ENCODE measurements around the gene ZNF723. TPM values are rescaled to one million over a fixed set of nuclear protein-coding genes. Genes with fewer than 3 reads are reported as not detected.
"Not testable (repeated sequence)": the region's sequence is repeated elsewhere in the genome, so short reads cannot be mapped to it uniquely, and the experiment has no call there.

Gene ZNF723
- total and polyA plus RNA-seq, 11 donors, result not detected

DNA sequence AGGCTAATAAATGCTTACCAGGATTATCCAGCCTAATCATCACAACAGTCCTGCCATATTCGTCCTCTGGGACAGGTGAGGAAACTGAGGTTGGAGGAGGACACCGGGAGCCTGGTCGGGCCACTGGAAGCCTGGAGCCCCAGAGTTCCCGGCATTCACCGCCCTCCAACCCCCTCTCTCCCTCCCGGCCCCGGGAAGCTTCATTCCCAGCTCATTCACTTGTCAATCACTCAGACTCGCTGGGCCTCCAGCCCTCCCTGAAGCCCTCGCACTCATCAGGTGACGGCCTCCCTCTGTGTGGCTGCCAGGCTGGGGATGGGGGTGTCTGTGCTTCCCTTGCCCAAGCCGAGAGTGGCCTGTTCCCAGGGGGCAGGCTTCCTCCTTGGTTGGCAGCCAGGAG is 25.7 kb upstream of the ZNF723 start:
- no peak overlapping the region for H3K4me3 ChIP-seq
- intact Hi-C loops (cut with DNase I), result no loop called here
- peaks cover 0 to 22% (median 0%) of the 10 kb centered on the region in 12 donors for H3K9me3 ChIP-seq
- ATAC-seq (peak in 1 of 4 donors; percentile 29), DNase-seq (no peak)
- TF ChIP-seq, protein P1, sequence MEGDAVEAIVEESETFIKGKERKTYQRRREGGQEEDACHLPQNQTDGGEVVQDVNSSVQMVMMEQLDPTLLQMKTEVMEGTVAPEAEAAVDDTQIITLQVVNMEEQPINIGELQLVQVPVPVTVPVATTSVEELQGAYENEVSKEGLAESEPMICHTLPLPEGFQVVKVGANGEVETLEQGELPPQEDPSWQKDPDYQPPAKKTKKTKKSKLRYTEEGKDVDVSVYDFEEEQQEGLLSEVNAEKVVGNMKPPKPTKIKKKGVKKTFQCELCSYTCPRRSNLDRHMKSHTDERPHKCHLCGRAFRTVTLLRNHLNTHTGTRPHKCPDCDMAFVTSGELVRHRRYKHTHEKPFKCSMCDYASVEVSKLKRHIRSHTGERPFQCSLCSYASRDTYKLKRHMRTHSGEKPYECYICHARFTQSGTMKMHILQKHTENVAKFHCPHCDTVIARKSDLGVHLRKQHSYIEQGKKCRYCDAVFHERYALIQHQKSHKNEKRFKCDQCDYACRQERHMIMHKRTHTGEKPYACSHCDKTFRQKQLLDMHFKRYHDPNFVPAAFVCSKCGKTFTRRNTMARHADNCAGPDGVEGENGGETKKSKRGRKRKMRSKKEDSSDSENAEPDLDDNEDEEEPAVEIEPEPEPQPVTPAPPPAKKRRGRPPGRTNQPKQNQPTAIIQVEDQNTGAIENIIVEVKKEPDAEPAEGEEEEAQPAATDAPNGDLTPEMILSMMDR (IDR thresholded peaks at IDR 0.05), result no peak
- no peak for TF ChIP-seq POLR2A (IDR thresholded peaks at IDR 0.05)
- peaks cover 4 to 40% (median 15%) of the 10 kb centered on the region in 9 donors for H3K27me3 ChIP-seq
- 21 to 33% (median 27%) methylated on average over 11 of the region's 11 CpGs for WGBS, 4 donors
- peaks cover 0 to 13% (median 0%) of the 10 kb centered on the region in 12 donors for H3K4me1 ChIP-seq
- H3K36me3 ChIP-seq, result no peaks in the 10 kb centered on the region
- H3K27ac ChIP-seq, result no peak overlapping the region

DNA sequence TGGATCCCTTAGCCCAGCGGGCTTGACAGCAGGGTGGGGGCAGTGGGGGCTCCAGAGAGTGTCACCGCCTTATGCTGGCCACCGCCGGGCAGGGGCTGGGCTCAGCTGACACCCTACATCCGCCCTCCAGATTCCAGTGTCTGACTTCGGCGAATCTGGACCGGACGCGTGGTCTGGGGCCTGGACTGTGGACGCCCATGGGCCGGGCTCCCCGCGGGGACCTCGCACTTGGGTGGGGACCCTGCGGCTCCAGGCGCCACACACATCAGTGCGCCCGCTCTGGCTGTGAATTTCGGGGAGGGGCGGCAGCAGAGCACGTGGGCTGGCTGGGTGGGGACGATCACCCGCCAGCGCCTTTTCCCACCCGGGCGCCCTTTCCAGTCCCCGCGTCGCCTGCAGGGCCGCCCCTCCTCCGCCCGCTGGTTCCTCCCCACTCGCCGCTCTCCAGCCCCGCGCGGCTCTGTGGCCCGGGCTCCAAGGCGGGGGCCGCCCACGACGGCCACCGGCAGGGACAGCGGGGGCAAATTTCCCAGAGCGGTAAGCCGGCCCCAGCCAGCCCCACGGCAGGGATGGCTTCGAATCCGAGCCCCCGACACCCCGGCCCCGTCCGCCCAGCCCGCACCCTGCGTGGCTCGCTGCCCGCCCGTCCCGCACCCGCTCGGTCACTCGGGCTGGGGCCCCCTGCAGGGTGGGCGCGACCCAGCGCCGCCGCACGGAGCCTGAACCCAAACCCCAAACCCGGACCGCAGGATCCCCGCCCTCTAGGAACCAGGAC is 24.8 kb upstream of the ZNF723 start:
- Histone ChIP-seq H3K36me3 (no peaks in the 10 kb centered on the region), H3K27ac (no peak overlapping the region), H3K4me3 (peak overlapping the region in 4 of 12 donors; percentile 1 to 34 (median 16)), H3K4me1 (peaks cover 0 to 13% (median 0%) of the 10 kb centered on the region in 12 donors), H3K9me3 (peaks cover 0 to 18% (median 0%) of the 10 kb centered on the region in 12 donors), H3K27me3 (peaks cover 4 to 40% (median 15%) of the 10 kb centered on the region in 9 donors)
- ATAC-seq (no peak), DNase-seq (no peak)
- 4 to 8% (median 6%) methylated on average over 28 to 72 of the region's 72 CpGs for WGBS, 4 donors
- no peak for TF ChIP-seq POLR2A (IDR thresholded peaks at IDR 0.05)
- TF ChIP-seq, protein P1 (IDR thresholded peaks at IDR 0.05), result no peak
- intact Hi-C loops (cut with DNase I), result no loop called here

DNA sequence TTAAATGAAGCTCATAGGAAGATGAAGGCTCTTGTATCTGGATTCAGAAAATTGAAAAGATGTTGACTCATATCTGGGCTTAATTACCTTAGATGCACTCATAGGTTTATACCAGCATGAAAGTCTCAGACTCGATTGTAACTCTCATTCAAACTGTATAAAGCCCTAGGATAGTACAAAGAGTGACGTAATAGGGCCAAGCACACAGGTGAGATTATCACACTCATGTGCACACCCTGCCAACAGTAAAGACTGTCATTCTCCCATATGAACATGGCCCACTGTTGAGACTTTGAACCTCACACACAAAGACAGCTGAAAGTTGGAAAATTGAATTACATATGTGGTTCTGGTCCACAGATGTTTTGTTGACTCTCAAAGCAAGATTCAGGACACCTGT is 18.0 kb upstream of the ZNF723 start:
- peaks cover 0 to 3% (median 0%) of the 10 kb centered on the region in 9 donors for H3K27me3 ChIP-seq
- ATAC-seq (no peak), DNase-seq (no peak)
- intact Hi-C loops (cut with DNase I), result no loop called here
- TF ChIP-seq, protein P1 (IDR thresholded peaks at IDR 0.05), result no peak
- no peak for TF ChIP-seq POLR2A (IDR thresholded peaks at IDR 0.05)
- H3K9me3 ChIP-seq, result peaks cover 0 to 35% (median 0%) of the 10 kb centered on the region in 12 donors
- no peaks in the 10 kb centered on the region for H3K4me1 ChIP-seq
- H3K27ac ChIP-seq, result no peak overlapping the region
- H3K36me3 ChIP-seq, result no peaks in the 10 kb centered on the region
- H3K4me3 ChIP-seq, result no peak overlapping the region
- WGBS, 4 donors, result 64 to 81% (median 75%) methylated on average over 2 of the region's 2 CpGs

DNA sequence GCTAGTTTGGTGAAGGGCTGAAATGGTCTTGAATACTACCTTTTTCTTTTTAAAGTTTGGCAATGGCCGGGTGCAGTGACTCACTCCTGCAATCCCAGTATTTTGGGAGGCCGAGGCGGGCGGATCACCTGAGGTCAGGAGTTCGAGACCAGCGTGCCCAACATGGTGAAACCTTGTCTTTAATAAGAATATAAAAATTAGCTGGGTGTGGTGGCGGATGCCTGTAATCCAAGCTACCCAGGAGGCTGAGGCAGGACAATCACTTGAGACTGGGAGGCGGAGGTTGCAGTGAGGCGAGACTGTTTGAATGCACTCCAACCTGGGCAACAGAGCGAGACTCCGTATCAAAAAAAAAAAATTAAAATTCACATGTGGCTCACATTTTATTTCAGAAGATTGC is 880 bp upstream of the ZNF723 start:
- DNase-seq (no peak), ATAC-seq (no peak)
- no peaks in the 10 kb centered on the region for H3K4me1 ChIP-seq
- TF ChIP-seq, protein P1 (IDR thresholded peaks at IDR 0.05), result no peak
- TF ChIP-seq POLR2A (IDR thresholded peaks at IDR 0.05), result no peak
- 91 to 93% (median 93%) methylated on average over 11 of the region's 11 CpGs for WGBS, 4 donors
- intact Hi-C loops (cut with DNase I), result no loop called here
- H3K27ac ChIP-seq, result no peak overlapping the region
- no peak overlapping the region for H3K4me3 ChIP-seq
- H3K27me3 ChIP-seq, result no peaks in the 10 kb centered on the region
- peaks cover 0 to 34% (median 6%) of the 10 kb centered on the region in 12 donors for H3K9me3 ChIP-seq
- H3K36me3 ChIP-seq, result no peaks in the 10 kb centered on the region

DNA sequence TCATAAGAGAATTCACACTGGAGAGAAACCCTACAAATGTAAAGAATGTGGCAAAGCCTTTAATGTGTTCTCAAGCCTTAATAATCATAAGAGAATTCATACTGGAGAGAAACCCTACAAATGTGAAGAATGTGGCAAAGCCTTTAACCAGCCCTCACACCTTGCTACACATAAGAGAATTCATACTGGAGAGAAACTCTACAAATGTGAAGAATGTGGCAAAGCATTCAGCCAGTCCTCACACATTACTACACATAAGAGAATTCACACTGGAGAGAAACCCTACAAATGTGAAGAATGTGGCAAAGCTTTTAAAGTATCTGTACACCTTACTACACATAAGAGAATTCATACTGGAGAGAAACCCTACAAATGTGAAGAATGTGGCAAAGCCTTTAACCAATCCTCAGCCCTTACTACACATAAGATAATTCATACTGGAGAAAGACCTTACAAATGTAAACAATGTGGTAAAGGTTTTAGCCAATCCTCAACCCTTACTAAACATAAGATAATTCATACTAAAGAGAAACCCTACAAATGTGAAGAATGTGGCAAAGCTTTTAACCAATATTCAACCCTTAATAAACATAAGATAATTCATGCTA is 25.7 kb downstream of the ZNF723 start:
- H3K9me3 ChIP-seq, result peaks cover 3 to 96% (median 77%) of the 10 kb centered on the region in 12 donors
- H3K27ac ChIP-seq; H3K27me3 ChIP-seq; H3K4me1 ChIP-seq; DNase-seq; H3K36me3 ChIP-seq; H3K4me3 ChIP-seq; intact Hi-C loops (cut with DNase I); ATAC-seq: not testable (repeated sequence)

All from heart left ventricle (tissue), 16 donors.